Measurements from ENCODE around the gene MANSC1.
A peak's percentile ranks its signal among the peaks of the same experiment; 100 is the strongest.

The MANSC1 gene

DNA sequence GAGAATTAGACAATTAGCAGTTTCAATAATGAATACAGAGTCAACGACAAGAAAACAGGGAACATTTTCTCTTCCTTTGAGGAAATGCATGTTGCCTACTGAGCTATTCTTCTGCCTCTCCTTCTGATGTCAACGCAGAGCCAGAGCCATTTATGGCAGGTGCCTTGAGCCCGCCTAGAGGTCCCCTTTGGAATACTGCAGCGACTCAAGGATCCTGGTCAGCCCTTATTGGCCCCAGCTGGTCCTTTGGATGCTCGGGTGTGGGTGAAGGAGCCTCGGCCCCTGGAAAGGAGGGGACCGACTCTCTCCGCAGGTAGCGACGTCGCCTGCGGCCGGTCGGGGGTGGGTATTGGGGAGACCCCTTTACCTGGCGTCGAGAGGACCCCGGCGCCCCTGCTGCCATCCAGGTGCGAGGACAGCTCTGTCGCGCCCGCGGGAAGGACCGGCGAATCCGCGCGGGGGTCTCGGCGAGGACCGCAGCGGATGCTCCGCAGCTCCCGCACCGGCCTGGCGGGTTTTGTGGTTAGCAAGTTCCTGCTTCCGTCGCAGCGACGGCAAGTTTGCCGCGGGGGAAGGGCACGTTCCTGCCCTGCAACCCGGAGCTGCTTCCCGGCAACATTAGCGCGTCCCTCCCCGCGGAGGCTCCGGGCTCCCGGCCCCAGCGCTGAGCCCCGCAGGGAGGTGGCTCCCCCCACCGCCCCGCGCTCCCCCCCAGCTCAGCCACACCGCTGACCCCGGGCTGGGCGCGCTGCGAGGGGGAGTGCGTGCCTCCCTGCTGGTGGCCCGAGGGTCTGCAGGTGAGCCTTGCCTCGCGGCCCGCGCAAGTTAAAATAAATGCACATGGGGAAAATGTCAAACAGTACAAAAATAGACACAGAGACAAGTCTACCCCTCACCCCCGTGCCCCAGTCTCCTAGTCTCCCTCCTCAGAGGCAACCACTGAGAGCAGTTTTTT, at the start of gene MANSC1:
Gene MANSC1, minus strand, starts transcription at position 532 of the 955 bp plus-strand sequence. CDS start 6,928 bp downstream, outside the sequence.
- TF ChIP-seq GATA1 (IDR thresholded peaks at IDR 0.05; ENCODE audit: low read depth, low read length) = no peak
- peak; percentile 72 for TF ChIP-seq POLR2A (IDR thresholded peaks at IDR 0.05; ENCODE audit: low read length)
- peak; percentile 77 to 78 for DNase-seq

DNA sequence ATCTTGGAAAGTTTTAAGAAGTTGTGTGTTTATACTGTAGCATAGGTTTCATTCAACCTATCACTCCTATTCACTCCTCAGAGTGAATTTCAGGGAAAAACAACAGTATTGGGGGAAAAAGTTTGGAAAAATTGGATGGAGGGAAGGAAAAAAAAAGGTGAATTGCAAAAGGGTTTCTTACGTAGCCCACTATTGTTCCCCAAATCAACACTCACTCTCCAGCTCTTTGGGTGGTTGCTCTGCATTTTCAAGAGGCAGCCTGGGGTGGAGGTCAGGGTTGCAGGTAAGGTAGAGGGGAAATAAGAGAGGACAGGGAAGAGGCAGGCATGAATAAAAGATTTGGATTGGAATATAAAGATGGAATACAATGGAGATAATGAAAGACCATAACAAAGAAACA, 49.1 kb upstream of the MANSC1 start:
- no peak for DNase-seq
- TF ChIP-seq GATA1 (IDR thresholded peaks at IDR 0.05; ENCODE audit: low read depth, low read length) (no peak), POLR2A (IDR thresholded peaks at IDR 0.05; ENCODE audit: low read length) (no peak)

DNA sequence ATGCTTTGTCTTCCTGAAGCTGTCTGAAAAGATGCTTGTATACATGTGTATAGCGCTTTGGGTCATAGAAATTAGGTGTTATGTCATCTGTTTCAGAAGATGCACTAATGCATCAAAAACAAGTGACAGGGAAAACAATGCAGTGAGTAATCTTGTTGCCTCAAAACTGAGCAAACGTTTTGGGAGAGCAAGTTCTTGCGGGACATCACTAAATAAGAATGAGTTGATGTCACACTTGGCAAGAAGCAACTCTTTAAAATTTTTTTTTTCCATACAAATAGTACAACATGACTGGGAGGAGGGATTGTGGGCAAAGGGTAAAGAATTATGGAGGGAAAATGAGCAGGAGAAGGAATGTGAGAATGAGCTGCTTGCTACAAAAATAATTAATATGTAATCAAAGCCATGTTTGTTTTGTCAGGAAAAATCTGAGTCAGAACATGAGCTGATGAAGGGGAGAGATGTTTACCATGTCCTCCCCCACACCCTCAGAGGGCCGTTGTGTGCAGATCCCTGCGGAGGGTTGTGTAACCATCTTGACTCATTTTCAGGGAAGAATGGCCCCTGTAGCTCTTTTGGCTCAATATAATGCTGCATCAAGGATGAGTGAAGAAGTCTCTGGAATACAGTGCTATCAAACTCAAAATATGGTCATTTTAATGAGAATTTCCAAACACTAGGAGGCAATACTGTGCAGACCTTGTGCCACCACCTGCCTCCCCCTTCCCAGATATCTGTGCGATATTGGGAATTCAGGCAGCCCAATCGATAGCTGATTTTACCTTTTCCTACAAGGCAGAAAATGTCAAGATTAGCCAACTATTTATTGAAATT, 48.2 kb upstream of the MANSC1 start:
- no peak for DNase-seq
- TF ChIP-seq GATA1 (IDR thresholded peaks at IDR 0.05; ENCODE audit: low read depth, low read length) (no peak), POLR2A (IDR thresholded peaks at IDR 0.05; ENCODE audit: low read length) (no peak)

DNA sequence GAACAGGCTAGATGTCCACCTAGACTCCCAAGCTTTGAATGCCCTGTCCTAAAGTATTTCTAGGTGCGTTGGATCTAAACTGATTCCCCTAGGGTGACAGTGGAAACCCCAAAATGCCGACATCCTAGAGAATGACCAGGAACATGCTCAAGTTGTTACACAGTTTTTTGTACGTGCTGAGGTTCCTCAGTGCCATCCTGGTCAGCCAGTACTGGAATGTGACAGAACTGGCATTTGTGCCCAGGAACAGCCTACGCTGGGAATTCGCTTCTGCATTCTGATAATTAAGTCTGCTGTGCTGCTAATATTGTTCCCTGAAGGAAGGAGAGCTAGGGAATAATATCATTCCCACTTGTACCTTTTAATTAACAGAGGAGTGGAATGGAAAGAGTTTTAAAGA, 47.1 kb upstream of the MANSC1 start:
- TF ChIP-seq POLR2A (IDR thresholded peaks at IDR 0.05; ENCODE audit: low read length) = no peak
- no peak for TF ChIP-seq GATA1 (IDR thresholded peaks at IDR 0.05; ENCODE audit: low read depth, low read length)
- DNase-seq = no peak

DNA sequence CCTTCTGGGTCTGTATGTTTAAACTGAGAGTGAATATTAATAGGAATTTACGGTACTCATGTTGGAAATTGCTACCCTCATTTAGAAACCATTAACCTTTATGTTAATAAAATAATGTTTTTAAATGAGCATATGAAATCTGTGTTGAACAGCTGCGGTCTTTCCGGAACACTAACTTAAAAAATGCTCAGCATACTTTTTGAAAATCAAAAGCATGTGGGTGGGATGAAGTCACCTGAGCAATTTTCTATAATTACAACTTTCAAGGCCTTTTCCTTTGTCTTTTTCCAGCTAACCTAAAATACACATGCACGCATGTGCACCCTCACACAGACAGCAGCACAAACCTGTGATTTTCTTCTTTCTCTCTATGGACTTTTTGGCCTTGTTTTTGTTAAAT, 46.7 kb upstream of the MANSC1 start:
- DNase-seq = no peak
- TF ChIP-seq GATA1 (IDR thresholded peaks at IDR 0.05; ENCODE audit: low read depth, low read length) (no peak), POLR2A (IDR thresholded peaks at IDR 0.05; ENCODE audit: low read length) (no peak)

DNA sequence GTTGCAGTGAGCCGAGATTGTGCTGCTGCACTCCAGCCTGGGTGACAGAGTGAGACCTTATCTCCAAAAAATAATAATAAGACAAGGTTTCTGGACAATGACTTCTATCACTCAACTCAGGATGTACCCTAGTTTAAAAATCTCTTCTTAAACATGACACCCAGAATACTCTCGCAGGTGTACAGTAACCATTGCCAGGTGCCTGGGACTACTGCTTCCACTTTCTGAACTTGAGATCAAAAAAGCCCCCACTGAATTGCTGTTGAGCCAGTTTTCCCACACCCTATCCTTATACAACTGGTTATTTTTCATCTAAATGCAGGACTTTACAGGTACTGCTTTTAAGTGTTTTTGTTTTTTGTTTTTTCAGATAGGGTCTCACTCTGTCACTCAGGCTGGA, 43.1 kb upstream of the MANSC1 start:
- TF ChIP-seq POLR2A (IDR thresholded peaks at IDR 0.05; ENCODE audit: low read length) = no peak
- TF ChIP-seq GATA1 (IDR thresholded peaks at IDR 0.05; ENCODE audit: low read depth, low read length) = no peak
- DNase-seq = peak in 1 of 2 experiments; percentile 44

DNA sequence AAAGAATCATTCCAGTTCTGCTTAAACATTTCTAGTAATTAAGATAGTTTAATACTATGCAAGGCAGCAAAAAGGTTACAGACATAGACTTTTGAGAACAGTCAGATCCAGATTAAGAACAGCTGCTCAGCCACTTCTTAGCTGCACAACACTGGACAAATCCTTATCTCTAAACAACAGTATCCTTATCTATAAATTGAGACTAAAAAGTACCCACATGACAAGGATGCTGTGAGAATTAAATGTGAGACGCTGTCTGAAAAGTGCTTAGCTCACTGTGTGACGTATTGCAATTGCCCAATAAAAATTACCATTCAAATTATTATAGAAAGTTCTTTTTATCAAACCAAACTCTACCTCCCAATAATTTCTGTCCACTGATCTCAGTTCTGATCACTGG, 42.4 kb upstream of the MANSC1 start:
- no peak for TF ChIP-seq GATA1 (IDR thresholded peaks at IDR 0.05; ENCODE audit: low read depth, low read length)
- no peak for TF ChIP-seq POLR2A (IDR thresholded peaks at IDR 0.05; ENCODE audit: low read length)
- peak; percentile 84 to 94 for DNase-seq

DNA sequence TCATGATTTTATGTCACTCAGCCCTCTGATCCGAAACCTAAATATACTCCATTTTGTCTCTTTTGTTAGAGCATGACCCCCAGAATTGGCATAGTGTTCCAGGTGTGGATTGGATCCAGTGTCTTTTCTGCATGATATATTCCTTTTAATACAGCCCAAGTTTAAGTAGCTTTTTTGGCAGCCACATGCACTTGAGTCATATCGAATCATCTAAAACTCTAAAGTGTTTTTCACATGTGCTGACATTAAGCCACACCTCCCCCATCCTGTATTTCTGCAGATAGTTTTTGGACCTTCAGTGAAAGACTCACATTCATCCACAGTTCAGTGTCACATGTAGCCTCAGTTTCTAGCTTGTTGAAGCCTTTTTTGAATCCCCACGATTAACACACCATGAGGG, 37.5 kb upstream of the MANSC1 start:
- DNase-seq = peak in 1 of 2 experiments; percentile 22
- TF ChIP-seq GATA1 (IDR thresholded peaks at IDR 0.05; ENCODE audit: low read depth, low read length) = no peak

DNA sequence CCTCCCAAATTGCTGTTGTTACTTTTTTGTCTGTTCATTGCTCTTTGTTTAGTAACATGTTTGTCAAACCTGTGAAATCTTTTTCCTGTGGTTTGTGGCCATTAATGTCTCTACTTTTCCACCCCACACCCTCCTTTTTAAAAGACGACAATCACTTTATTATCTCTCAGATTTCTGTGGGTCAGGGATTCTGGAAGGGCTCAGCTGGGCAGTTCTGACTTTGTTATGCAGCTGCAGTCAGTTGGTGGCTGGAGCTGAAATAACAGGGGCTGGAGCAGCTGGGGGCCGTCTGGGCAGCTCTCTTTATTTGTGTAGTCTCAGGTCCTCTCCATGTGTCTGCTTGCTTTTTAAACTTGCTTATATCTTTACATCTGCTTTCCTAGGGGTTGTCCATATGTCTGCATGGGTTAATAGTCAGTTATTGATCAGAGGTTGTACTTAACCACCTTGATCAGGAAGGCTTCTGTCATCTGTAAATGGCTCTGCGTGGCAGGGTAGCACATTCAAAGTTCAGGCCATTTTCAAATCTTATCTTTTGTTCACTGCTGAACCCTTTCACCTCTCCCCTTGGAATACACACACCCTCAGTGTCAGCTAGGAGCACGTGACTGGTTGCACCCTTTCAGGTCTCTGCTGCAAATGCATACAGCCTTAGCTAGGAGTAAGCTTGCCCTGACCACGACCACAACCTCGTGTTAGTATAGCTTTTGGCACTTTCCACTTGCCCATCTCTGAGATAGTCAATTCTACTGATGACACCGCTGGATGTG, 34.7 kb upstream of the MANSC1 start:
- DNase-seq = peak; percentile 34 to 54
- TF ChIP-seq POLR2A (IDR thresholded peaks at IDR 0.05; ENCODE audit: low read length) (no peak), GATA1 (IDR thresholded peaks at IDR 0.05; ENCODE audit: low read depth, low read length) (no peak)

DNA sequence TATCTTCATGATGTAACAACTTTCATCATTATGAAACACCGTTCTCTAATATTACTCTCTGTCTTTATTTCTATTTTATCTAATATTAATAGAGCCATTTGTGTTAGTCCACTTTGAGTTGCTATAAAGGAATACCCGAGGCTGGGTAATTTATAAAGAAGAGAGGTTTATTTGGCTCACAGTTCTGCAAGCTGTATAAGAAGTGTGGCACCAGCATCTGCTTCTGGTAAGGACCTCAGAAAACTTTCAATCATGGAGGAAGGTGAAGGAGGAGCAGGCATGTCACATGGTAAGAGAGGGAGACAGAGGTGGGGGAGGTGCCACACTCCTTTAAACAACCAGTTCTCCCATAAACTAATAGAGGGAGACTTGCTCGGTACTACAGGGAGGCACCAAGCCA, 31.9 kb upstream of the MANSC1 start:
- DNase-seq = no peak
- TF ChIP-seq POLR2A (IDR thresholded peaks at IDR 0.05; ENCODE audit: low read length) = no peak
- no peak for TF ChIP-seq GATA1 (IDR thresholded peaks at IDR 0.05; ENCODE audit: low read depth, low read length)

DNA sequence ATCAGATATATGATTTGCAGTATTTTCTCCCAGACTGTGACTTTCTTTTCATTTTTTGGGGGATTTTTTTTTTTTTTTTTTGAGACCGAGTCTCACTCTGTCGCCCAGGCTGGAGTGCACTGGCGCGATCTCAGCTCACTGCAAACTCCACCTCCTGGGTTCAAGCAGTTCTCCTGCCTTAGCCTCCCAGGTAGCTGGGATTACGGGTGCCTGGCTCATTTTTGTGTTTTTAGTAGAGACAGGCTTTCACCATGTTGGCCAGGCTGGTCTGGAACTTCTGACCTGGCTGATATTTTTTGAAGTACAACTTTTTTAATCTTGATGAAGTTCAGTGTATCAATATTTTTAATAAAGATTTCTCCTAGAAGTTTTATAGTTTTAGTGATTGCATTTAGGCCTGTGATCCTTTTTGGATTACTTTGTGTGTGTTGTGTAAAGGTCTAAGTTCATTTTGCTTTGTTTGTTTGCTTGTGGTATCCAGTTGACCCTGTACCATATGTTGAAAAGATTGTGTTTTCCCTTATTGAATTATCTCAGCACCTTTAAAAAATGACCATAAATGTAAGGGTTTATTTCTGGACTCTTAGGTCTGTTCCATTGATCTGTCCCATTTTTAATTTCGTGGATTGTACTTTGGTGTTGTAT, 31.0 kb upstream of the MANSC1 start:
- no peak for DNase-seq
- TF ChIP-seq POLR2A (IDR thresholded peaks at IDR 0.05; ENCODE audit: low read length) (no peak), GATA1 (IDR thresholded peaks at IDR 0.05; ENCODE audit: low read depth, low read length) (no peak)

DNA sequence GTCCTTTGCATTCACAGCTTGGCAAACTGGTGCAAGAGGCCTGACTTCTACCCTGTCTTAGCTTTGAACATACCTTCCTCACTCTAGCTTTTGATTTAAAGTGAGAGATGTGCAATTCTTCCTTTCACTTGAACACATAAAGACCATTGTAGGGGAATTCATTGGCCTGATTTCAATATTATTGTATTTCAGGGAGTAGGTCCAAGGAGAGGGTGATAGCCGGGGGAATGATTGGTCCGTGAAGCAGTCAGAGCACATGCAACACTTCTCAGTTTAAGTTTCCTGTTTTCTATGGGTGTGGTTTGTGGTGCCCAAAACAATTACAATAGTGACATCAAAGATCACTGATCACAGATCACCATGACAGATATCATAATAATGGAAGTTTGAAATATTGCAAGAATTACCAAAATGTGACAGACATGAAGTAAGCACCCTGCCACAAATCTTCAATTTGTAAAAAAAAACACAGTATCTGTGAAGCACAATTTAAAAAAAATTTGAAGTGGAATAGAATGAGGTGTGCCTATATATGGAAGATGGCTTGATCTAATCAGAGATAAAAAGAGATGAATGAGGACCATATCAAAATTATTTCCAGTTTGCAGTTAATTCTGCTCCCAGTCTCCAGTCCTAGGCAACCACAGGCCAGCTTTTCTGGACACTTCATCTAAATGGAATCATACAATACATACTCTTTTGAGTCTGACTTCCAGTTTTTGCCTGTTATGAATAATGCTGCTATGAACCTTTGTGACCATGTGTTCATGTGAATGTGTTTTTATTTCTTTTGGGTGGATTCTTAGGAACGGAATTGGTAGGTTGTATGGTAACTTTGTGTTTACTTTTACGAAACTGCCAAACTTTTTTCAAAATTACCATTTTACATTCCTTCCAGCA, 30.0 kb upstream of the MANSC1 start:
- no peak for TF ChIP-seq POLR2A (IDR thresholded peaks at IDR 0.05; ENCODE audit: low read length)
- TF ChIP-seq GATA1 (IDR thresholded peaks at IDR 0.05; ENCODE audit: low read depth, low read length) = no peak
- DNase-seq = no peak

Data from erythroblast (primary cell).